Measurements from ENCODE around the gene CACNA1D.

CACNA1D gene

DNA sequence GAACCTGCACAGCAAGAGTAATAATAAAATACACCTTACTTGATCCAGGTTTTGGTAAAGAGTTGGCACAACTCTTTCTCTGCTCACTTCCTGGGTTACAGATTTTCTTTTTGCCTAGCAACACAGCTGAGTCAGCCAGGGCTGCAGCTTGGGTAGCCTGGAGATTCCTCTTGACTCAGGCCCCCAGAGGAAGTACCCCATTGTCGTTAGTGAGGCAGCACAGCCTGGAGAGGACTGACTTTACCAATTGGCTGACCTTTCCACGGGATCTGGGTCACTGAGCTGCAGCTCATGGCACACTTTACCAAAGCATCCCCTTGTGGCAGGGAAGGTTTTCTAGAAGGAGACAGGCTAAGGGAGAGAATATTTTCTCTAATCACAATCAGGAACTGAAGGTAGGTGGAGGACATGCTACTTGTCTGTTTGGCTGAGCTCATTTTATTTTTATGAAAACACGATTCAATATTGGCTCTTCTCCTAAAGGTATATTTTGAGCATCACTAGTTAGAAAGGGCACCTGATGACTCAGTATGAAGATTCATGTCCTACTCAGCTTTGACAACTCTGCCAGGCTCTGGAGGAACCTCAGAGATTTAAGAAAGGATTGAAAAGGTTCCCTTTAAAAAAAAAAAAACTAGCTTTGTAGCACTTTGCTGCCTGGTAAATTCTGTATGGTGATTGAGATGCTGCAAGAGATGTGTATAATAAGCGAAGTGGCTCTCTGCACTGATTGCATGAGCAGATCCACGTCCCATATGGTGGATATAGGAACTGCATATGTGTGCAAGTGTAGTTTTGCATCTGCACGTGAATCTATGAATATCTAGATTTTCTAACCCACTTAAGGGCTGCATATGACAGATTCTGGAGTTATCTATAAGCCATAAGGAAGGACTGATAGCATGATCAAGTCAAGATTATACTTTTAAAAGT lies 227.0 kb downstream of the CACNA1D start:
- Histone ChIP-seq H3K4me1 (ENCODE audit: control insufficient read depth in 5 of 5, insufficient read depth in 5 of 5, low read length in 5 of 5) (no peaks in the 10 kb centered on the region), H3K4me3 (ENCODE audit: low read depth in 1 of 5, low read length in 5 of 5) (no peak overlapping the region), H3K36me3 (ENCODE audit: control insufficient read depth in 5 of 5, insufficient read depth in 5 of 5, low read length in 5 of 5) (no peaks in the 10 kb centered on the region), H3K9me3 (ENCODE audit: control insufficient read depth in 5 of 5, low read length in 5 of 5) (no peaks in the 10 kb centered on the region), H3K27me3 (ENCODE audit: control insufficient read depth in 5 of 5, insufficient read depth in 4 of 5, low read length in 5 of 5) (peaks cover 0 to 9% (median 5%) of the 10 kb centered on the region in 5 donors), H3K27ac (ENCODE audit: low read depth, low read length) (no peak overlapping the region), H3K9ac (ENCODE audit: low read length in 5 of 5) (no peak overlapping the region)

DNA sequence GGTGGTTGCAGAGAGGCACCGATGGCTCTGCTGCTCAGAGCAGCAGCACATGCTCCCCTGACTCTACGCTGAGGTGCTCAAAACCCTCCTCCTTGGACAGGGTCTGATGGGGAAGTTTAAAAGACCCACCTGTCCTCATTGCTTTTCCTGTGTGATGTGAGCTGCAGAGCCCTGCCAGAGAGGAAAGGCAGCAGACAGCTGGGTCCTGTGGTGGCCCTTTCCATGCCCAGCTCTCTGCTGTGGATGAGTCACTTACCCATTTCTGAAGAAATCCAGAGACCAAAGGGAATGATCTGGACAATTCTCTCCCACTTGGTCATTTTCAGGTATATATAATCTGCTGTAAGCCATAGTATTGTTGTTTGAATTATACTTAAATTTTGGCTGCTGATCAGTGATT lies 230.2 kb downstream of the CACNA1D start:
- no peak overlapping the region for H3K9ac ChIP-seq (ENCODE audit: low read length in 5 of 5)
- no peaks in the 10 kb centered on the region for H3K4me1 ChIP-seq (ENCODE audit: control insufficient read depth in 5 of 5, insufficient read depth in 5 of 5, low read length in 5 of 5)
- H3K4me3 ChIP-seq (ENCODE audit: low read depth in 1 of 5, low read length in 5 of 5), result no peak overlapping the region
- no peaks in the 10 kb centered on the region for H3K9me3 ChIP-seq (ENCODE audit: control insufficient read depth in 5 of 5, low read length in 5 of 5)
- H3K27me3 ChIP-seq (ENCODE audit: control insufficient read depth in 5 of 5, insufficient read depth in 4 of 5, low read length in 5 of 5), result peaks cover 0 to 15% (median 6%) of the 10 kb centered on the region in 5 donors
- no peaks in the 10 kb centered on the region for H3K36me3 ChIP-seq (ENCODE audit: control insufficient read depth in 5 of 5, insufficient read depth in 5 of 5, low read length in 5 of 5)
- no peak overlapping the region for H3K27ac ChIP-seq (ENCODE audit: low read depth, low read length)

- no peak overlapping the region for H3K9ac ChIP-seq (ENCODE audit: low read length in 5 of 5)
- H3K27me3 ChIP-seq (ENCODE audit: control insufficient read depth in 5 of 5, insufficient read depth in 4 of 5, low read length in 5 of 5), result peaks cover 0 to 15% (median 6%) of the 10 kb centered on the region in 5 donors
- H3K36me3 ChIP-seq (ENCODE audit: control insufficient read depth in 5 of 5, insufficient read depth in 5 of 5, low read length in 5 of 5), result no peaks in the 10 kb centered on the region
- H3K4me1 ChIP-seq (ENCODE audit: control insufficient read depth in 5 of 5, insufficient read depth in 5 of 5, low read length in 5 of 5), result no peaks in the 10 kb centered on the region
- no peaks in the 10 kb centered on the region for H3K9me3 ChIP-seq (ENCODE audit: control insufficient read depth in 5 of 5, low read length in 5 of 5)
- H3K27ac ChIP-seq (ENCODE audit: low read depth, low read length), result no peak overlapping the region
- no peak overlapping the region for H3K4me3 ChIP-seq (ENCODE audit: low read depth in 1 of 5, low read length in 5 of 5)
Measured at GRCh38 chr3:53725387-53725995, 231.1 kb downstream of the CACNA1D start.

DNA sequence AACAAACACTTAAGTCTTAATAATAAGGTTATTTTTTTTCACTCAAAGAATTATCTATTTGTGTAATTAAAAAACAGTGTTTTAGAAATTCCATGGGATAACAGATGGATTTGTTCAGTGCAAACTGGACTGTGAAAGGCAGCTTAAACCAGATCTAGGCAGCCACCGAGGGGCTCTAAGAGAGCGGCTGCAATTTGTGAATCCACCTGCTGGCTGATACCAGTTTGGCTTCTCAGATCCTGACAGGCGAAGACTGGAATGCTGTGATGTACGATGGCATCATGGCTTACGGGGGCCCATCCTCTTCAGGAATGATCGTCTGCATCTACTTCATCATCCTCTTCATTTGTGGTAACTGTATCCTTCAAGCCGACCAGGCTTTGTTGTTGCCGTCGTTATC lies 232.2 kb downstream of the CACNA1D start:
- H3K4me3 ChIP-seq (ENCODE audit: low read depth in 1 of 5, low read length in 5 of 5), result no peak overlapping the region
- H3K27ac ChIP-seq (ENCODE audit: low read depth, low read length), result no peak overlapping the region
- no peaks in the 10 kb centered on the region for H3K4me1 ChIP-seq (ENCODE audit: control insufficient read depth in 5 of 5, insufficient read depth in 5 of 5, low read length in 5 of 5)
- peaks cover 0 to 15% (median 6%) of the 10 kb centered on the region in 5 donors for H3K27me3 ChIP-seq (ENCODE audit: control insufficient read depth in 5 of 5, insufficient read depth in 4 of 5, low read length in 5 of 5)
- H3K36me3 ChIP-seq (ENCODE audit: control insufficient read depth in 5 of 5, insufficient read depth in 5 of 5, low read length in 5 of 5), result no peaks in the 10 kb centered on the region
- no peaks in the 10 kb centered on the region for H3K9me3 ChIP-seq (ENCODE audit: control insufficient read depth in 5 of 5, low read length in 5 of 5)
- H3K9ac ChIP-seq (ENCODE audit: low read length in 5 of 5), result no peak overlapping the region

- no peak overlapping the region for H3K9ac ChIP-seq (ENCODE audit: low read length in 5 of 5)
- no peak overlapping the region for H3K27ac ChIP-seq (ENCODE audit: low read depth, low read length)
- no peaks in the 10 kb centered on the region for H3K9me3 ChIP-seq (ENCODE audit: control insufficient read depth in 5 of 5, low read length in 5 of 5)
- H3K4me3 ChIP-seq (ENCODE audit: low read depth in 1 of 5, low read length in 5 of 5), result no peak overlapping the region
- no peaks in the 10 kb centered on the region for H3K4me1 ChIP-seq (ENCODE audit: control insufficient read depth in 5 of 5, insufficient read depth in 5 of 5, low read length in 5 of 5)
- no peaks in the 10 kb centered on the region for H3K36me3 ChIP-seq (ENCODE audit: control insufficient read depth in 5 of 5, insufficient read depth in 5 of 5, low read length in 5 of 5)
- peaks cover 0 to 12% (median 6%) of the 10 kb centered on the region in 5 donors for H3K27me3 ChIP-seq (ENCODE audit: control insufficient read depth in 5 of 5, insufficient read depth in 4 of 5, low read length in 5 of 5)
Measured at GRCh38 chr3:53728606-53729005, 234.2 kb downstream of the CACNA1D start.

DNA sequence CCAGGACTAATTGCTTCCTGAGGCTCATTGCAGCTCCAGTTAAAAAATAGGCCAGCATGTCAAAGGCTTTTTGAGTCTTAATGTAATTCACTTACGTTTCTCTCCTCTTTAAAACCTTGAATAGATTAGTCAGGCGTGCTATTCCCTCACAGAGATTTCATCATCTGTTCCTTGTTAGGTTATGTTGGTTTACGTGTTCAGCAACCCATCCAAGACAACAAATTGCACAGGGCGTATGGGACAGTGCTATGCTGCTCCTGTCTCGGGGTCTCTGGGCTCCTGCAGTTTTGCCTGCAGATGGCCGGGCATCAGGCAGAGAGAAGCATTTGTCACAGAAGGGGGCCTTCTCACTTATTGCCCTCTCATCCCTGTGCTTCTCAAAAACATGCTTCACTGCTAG lies 234.7 kb downstream of the CACNA1D start:
- H3K4me1 ChIP-seq (ENCODE audit: control insufficient read depth in 5 of 5, insufficient read depth in 5 of 5, low read length in 5 of 5), result no peaks in the 10 kb centered on the region
- no peaks in the 10 kb centered on the region for H3K9me3 ChIP-seq (ENCODE audit: control insufficient read depth in 5 of 5, low read length in 5 of 5)
- no peak overlapping the region for H3K27ac ChIP-seq (ENCODE audit: low read depth, low read length)
- peaks cover 0 to 11% (median 6%) of the 10 kb centered on the region in 5 donors for H3K27me3 ChIP-seq (ENCODE audit: control insufficient read depth in 5 of 5, insufficient read depth in 4 of 5, low read length in 5 of 5)
- no peak overlapping the region for H3K9ac ChIP-seq (ENCODE audit: low read length in 5 of 5)
- no peaks in the 10 kb centered on the region for H3K36me3 ChIP-seq (ENCODE audit: control insufficient read depth in 5 of 5, insufficient read depth in 5 of 5, low read length in 5 of 5)
- no peak overlapping the region for H3K4me3 ChIP-seq (ENCODE audit: low read depth in 1 of 5, low read length in 5 of 5)

- H3K27ac ChIP-seq (ENCODE audit: low read depth, low read length), result no peak overlapping the region
- H3K4me1 ChIP-seq (ENCODE audit: control insufficient read depth in 5 of 5, insufficient read depth in 5 of 5, low read length in 5 of 5), result no peaks in the 10 kb centered on the region
- H3K4me3 ChIP-seq (ENCODE audit: low read depth in 1 of 5, low read length in 5 of 5), result no peak overlapping the region
- no peak overlapping the region for H3K9ac ChIP-seq (ENCODE audit: low read length in 5 of 5)
- H3K27me3 ChIP-seq (ENCODE audit: control insufficient read depth in 5 of 5, insufficient read depth in 4 of 5, low read length in 5 of 5), result peaks cover 0 to 11% (median 6%) of the 10 kb centered on the region in 5 donors
- H3K9me3 ChIP-seq (ENCODE audit: control insufficient read depth in 5 of 5, low read length in 5 of 5), result no peaks in the 10 kb centered on the region
- H3K36me3 ChIP-seq (ENCODE audit: control insufficient read depth in 5 of 5, insufficient read depth in 5 of 5, low read length in 5 of 5), result no peaks in the 10 kb centered on the region
Measured at GRCh38 chr3:53729618-53730017, 235.2 kb downstream of the CACNA1D start.

DNA sequence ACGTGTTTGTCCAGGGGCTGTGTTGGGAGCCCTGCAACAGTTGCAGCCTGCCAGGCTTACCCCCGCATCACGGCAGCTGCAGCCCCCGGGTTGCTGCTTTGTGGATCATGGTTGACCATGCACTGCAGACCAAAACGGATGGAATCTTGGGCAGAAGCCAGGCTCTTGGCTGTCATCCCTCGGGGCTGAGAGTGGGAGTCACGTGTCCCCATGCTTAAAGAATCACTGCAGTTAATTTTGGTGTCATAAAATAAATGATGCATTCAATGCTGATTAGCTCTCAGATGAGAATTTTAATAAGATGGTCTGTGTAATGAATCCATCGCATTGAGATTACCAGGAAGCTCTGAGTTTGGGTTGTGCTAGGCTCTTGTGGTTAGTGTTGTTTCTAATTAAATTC lies 236.2 kb downstream of the CACNA1D start:
- no peaks in the 10 kb centered on the region for H3K9me3 ChIP-seq (ENCODE audit: control insufficient read depth in 5 of 5, low read length in 5 of 5)
- no peak overlapping the region for H3K4me3 ChIP-seq (ENCODE audit: low read depth in 1 of 5, low read length in 5 of 5)
- H3K36me3 ChIP-seq (ENCODE audit: control insufficient read depth in 5 of 5, insufficient read depth in 5 of 5, low read length in 5 of 5), result no peaks in the 10 kb centered on the region
- peaks cover 0 to 6% (median 4%) of the 10 kb centered on the region in 5 donors for H3K27me3 ChIP-seq (ENCODE audit: control insufficient read depth in 5 of 5, insufficient read depth in 4 of 5, low read length in 5 of 5)
- H3K9ac ChIP-seq (ENCODE audit: low read length in 5 of 5), result no peak overlapping the region
- H3K4me1 ChIP-seq (ENCODE audit: control insufficient read depth in 5 of 5, insufficient read depth in 5 of 5, low read length in 5 of 5), result no peaks in the 10 kb centered on the region
- H3K27ac ChIP-seq (ENCODE audit: low read depth, low read length), result no peak overlapping the region

DNA sequence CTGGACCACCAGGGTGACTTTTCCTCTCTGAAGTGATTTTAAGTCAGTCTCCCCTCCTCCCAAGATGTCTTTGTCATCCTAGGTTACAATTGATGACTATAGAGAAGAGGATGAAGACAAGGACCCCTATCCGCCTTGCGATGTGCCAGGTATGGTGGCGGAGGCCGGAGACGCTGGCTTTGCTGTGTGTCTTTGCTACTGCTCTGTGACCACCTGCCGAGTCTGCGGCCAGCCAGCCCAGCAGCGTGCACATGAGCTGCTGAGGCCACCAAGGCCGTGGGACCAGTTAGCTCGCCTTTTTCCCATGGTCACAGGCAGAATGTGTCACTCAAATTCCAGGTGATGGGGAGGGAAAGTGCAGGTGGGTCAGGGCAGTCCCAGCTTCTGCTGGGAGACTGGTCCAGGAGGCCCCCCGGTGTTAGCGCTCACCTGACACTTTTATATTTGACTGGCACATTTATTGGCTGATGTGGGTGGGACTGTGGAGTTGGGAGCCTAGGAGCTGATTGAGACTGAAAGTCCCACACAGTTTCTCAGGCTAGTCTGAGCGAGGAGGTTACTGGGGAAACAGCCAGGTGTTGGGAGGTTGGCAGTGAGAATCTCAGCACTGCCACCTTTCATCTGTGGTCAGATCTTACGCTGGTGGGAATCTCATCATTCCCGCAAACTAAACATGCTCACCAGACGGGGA lies 237.7 kb downstream of the CACNA1D start:
- Histone ChIP-seq H3K9me3 (ENCODE audit: control insufficient read depth in 5 of 5, low read length in 5 of 5) (no peaks in the 10 kb centered on the region), H3K4me3 (ENCODE audit: low read depth in 1 of 5, low read length in 5 of 5) (no peak overlapping the region), H3K27ac (ENCODE audit: low read depth, low read length) (no peak overlapping the region), H3K27me3 (ENCODE audit: control insufficient read depth in 5 of 5, insufficient read depth in 4 of 5, low read length in 5 of 5) (peaks cover 0 to 4% (median 4%) of the 10 kb centered on the region in 5 donors), H3K9ac (ENCODE audit: low read length in 5 of 5) (no peak overlapping the region), H3K4me1 (ENCODE audit: control insufficient read depth in 5 of 5, insufficient read depth in 5 of 5, low read length in 5 of 5) (no peaks in the 10 kb centered on the region), H3K36me3 (ENCODE audit: control insufficient read depth in 5 of 5, insufficient read depth in 5 of 5, low read length in 5 of 5) (no peaks in the 10 kb centered on the region)

GRCh38 chr3:53733446-53733845 lies 239.0 kb downstream of the CACNA1D start:
- H3K27me3 ChIP-seq (ENCODE audit: control insufficient read depth in 5 of 5, insufficient read depth in 4 of 5, low read length in 5 of 5), result no peaks in the 10 kb centered on the region
- no peak overlapping the region for H3K4me3 ChIP-seq (ENCODE audit: low read depth in 1 of 5, low read length in 5 of 5)
- H3K4me1 ChIP-seq (ENCODE audit: control insufficient read depth in 5 of 5, insufficient read depth in 5 of 5, low read length in 5 of 5), result no peaks in the 10 kb centered on the region
- no peak overlapping the region for H3K27ac ChIP-seq (ENCODE audit: low read depth, low read length)
- H3K36me3 ChIP-seq (ENCODE audit: control insufficient read depth in 5 of 5, insufficient read depth in 5 of 5, low read length in 5 of 5), result no peaks in the 10 kb centered on the region
- no peaks in the 10 kb centered on the region for H3K9me3 ChIP-seq (ENCODE audit: control insufficient read depth in 5 of 5, low read length in 5 of 5)
- H3K9ac ChIP-seq (ENCODE audit: low read length in 5 of 5), result no peak overlapping the region
